ENCODE measurements around the gene GPR25. TPM values are rescaled to one million over a fixed set of nuclear protein-coding genes. Genes with fewer than 3 reads are reported as not detected.

Gene GPR25
- total RNA-seq, 4 donors from 2014 or later, result not detected

DNA sequence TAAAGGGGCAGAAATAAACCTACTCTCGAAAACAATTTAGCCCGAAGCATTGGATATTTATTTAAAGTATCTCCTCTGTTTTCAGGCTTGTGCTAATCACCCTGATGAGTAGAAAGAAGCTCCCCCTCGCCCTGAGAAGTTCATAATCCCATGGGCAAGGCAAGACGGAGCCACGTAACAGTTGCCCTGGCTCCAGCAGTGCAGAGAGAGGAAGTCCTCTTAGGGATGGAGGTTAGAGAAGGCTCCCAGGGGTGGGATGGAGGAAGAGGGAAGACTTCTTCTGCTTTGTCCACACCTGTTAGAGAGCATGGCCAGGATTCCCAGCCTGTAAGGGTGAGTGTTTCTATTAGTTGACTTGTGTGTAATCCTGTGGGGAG, 3.4 kb upstream of the GPR25 start:
- no peaks in the 10 kb centered on the region for H3K36me3 ChIP-seq
- H3K4me1 ChIP-seq, result peaks cover 0 to 14% (median 12%) of the 10 kb centered on the region in 3 donors
- WGBS, 2 donors (ENCODE audit: low coverage in 1 of 2), result 76 to 84% methylated on average over 3 to 5 of the region's 5 CpGs
- ATAC-seq, result no peak
- no peak overlapping the region for H3K4me3 ChIP-seq
- H3K9me3 ChIP-seq, result no peaks in the 10 kb centered on the region
- H3K27ac ChIP-seq, result no peak overlapping the region
- H3K27me3 ChIP-seq, result peaks cover 58% of the 10 kb centered on the region
- TF ChIP-seq, protein P1, sequence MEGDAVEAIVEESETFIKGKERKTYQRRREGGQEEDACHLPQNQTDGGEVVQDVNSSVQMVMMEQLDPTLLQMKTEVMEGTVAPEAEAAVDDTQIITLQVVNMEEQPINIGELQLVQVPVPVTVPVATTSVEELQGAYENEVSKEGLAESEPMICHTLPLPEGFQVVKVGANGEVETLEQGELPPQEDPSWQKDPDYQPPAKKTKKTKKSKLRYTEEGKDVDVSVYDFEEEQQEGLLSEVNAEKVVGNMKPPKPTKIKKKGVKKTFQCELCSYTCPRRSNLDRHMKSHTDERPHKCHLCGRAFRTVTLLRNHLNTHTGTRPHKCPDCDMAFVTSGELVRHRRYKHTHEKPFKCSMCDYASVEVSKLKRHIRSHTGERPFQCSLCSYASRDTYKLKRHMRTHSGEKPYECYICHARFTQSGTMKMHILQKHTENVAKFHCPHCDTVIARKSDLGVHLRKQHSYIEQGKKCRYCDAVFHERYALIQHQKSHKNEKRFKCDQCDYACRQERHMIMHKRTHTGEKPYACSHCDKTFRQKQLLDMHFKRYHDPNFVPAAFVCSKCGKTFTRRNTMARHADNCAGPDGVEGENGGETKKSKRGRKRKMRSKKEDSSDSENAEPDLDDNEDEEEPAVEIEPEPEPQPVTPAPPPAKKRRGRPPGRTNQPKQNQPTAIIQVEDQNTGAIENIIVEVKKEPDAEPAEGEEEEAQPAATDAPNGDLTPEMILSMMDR (IDR thresholded peaks at IDR 0.05), result no peak
- TF ChIP-seq EP300 (IDR thresholded peaks at IDR 0.05) (no peak), POLR2A (IDR thresholded peaks at IDR 0.05) (no peak), POLR2AphosphoS5 (IDR thresholded peaks at IDR 0.05) (no peak)

- Histone ChIP-seq H3K27ac (no peak overlapping the region), H3K27me3 (peaks cover 63% of the 10 kb centered on the region), H3K9me3 (no peaks in the 10 kb centered on the region), H3K4me1 (peaks cover 0 to 14% (median 12%) of the 10 kb centered on the region in 3 donors), H3K4me3 (no peak overlapping the region), H3K36me3 (no peaks in the 10 kb centered on the region)
- 80 to 100% methylated on average over 2 to 5 of the region's 9 CpGs for WGBS, 2 donors (ENCODE audit: low coverage in 1 of 2)
- TF ChIP-seq EP300 (IDR thresholded peaks at IDR 0.05), result no peak
- TF ChIP-seq, protein P1 (IDR thresholded peaks at IDR 0.05), result no peak
- TF ChIP-seq POLR2A (IDR thresholded peaks at IDR 0.05), result no peak
- TF ChIP-seq POLR2AphosphoS5 (IDR thresholded peaks at IDR 0.05), result no peak
- ATAC-seq, result no peak
Measured at GRCh38 chr1:200869753-200870391, 2.9 kb upstream of the GPR25 start.

DNA sequence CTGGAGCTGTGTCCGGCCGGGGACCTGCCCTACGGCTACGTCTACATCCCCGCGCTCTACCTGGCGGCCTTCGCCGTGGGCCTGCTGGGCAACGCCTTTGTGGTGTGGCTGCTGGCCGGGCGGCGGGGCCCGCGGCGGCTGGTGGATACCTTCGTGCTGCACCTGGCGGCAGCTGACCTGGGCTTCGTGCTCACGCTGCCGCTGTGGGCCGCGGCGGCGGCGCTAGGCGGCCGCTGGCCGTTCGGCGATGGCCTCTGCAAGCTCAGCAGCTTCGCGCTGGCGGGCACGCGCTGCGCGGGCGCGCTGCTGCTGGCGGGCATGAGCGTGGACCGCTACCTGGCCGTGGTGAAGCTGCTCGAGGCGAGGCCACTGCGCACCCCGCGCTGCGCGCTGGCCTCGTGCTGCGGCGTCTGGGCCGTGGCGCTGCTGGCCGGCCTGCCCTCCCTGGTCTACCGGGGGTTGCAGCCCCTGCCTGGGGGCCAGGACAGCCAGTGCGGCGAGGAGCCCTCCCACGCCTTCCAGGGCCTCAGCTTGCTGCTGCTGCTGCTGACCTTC, 412 bp downstream of the GPR25 start:
- Histone ChIP-seq H3K4me3 (peak overlapping the region in 1 of 2 donors; percentile 44), H3K4me1 (peaks cover 0 to 14% (median 12%) of the 10 kb centered on the region in 3 donors), H3K36me3 (no peaks in the 10 kb centered on the region), H3K9me3 (no peaks in the 10 kb centered on the region), H3K27ac (no peak overlapping the region), H3K27me3 (peaks cover 87% of the 10 kb centered on the region)
- peak; percentile 11 for ATAC-seq
- no CpG with 5 or more reads among the region's 61 CpGs for WGBS, 2 donors (ENCODE audit: low coverage in 1 of 2)
- no peak for TF ChIP-seq EP300 (IDR thresholded peaks at IDR 0.05)
- no peak for TF ChIP-seq POLR2A (IDR thresholded peaks at IDR 0.05)
- no peak for TF ChIP-seq POLR2AphosphoS5 (IDR thresholded peaks at IDR 0.05)
- TF ChIP-seq, protein P1 (IDR thresholded peaks at IDR 0.05), result no peak

- Histone ChIP-seq H3K36me3 (no peaks in the 10 kb centered on the region), H3K9me3 (no peaks in the 10 kb centered on the region), H3K27me3 (peaks cover 91% of the 10 kb centered on the region), H3K27ac (no peak overlapping the region), H3K4me1 (peaks cover 0 to 14% (median 12%) of the 10 kb centered on the region in 3 donors), H3K4me3 (peak overlapping the region in 1 of 2 donors; percentile 44)
- TF ChIP-seq POLR2AphosphoS5 (IDR thresholded peaks at IDR 0.05) (no peak), EP300 (IDR thresholded peaks at IDR 0.05) (no peak)
- no CpG with 5 or more reads among the region's 66 CpGs for WGBS, 2 donors (ENCODE audit: low coverage in 1 of 2)
- no peak for ATAC-seq
Measured at GRCh38 chr1:200873671-200874397, 1.1 kb downstream of the GPR25 start.

- H3K27me3 ChIP-seq, result peaks cover 87% of the 10 kb centered on the region
- ATAC-seq, result no peak
- no peaks in the 10 kb centered on the region for H3K36me3 ChIP-seq
- TF ChIP-seq, protein P1 (IDR thresholded peaks at IDR 0.05), result no peak
- TF ChIP-seq POLR2AphosphoS5 (IDR thresholded peaks at IDR 0.05) (no peak), EP300 (IDR thresholded peaks at IDR 0.05) (no peak), POLR2A (IDR thresholded peaks at IDR 0.05) (no peak)
- H3K4me1 ChIP-seq, result peaks cover 0 to 14% (median 12%) of the 10 kb centered on the region in 3 donors
- WGBS, 2 donors (ENCODE audit: low coverage in 1 of 2), result 90 to 92% methylated on average over 1 to 4 of the region's 6 CpGs
- H3K9me3 ChIP-seq, result no peaks in the 10 kb centered on the region
- no peak overlapping the region for H3K27ac ChIP-seq
- H3K4me3 ChIP-seq, result no peak overlapping the region
Measured at GRCh38 chr1:200874694-200875093, 1.9 kb downstream of the GPR25 start.
